IMR-90 (cell line): ENCODE measurements around the gene FOXO6. TPM values are rescaled to one million over a fixed set of nuclear protein-coding genes. Genes with fewer than 3 reads are reported as not detected.

Experiments used
- ATAC-seq: fragments of 200-7000 bp; cut with Tn5 transposase; 2 replicates; pipeline ENCODE4 v1.9.1; 2020; ENCODE audit warnings: low read depth, mild to moderate bottlenecking, moderate library complexity
- BruUV-seq: library from RNA; stranded (reverse); fragments of 400-500 nt; replicated peaks from 2 replicates; lab custom pipeline; 2021; lab: Mats Ljungman, UMichigan
- CTCF ChIA-PET: fragments of 300-600 bp; formaldehyde crosslinking; extraction: SDS; loops from one replicate; lab custom pipeline; 2021; ENCODE audit warnings: antibody characterized with exemption; lab: Yijun Ruan, JAX
- POLR2A ChIA-PET: fragments of 300-600 bp; sonication (Branson Sonifier 250); formaldehyde crosslinking; loops from one replicate; lab custom pipeline; 2022; ENCODE audit warnings: antibody characterized with exemption; ENCODE audit not compliant: unreplicated experiment; lab: Charles Lee
- DNase-seq: peaks from one replicate; pipeline ENCODE4 v3.0.0; 2013
- H2AFZ ChIP-seq: replicated peaks from 2 replicates; pipeline ENCODE3; 2013; ENCODE audit warnings: low read length, mild to moderate bottlenecking; ENCODE audit not compliant: poor library complexity
- H2AK5ac ChIP-seq: 2 replicates; pipeline ENCODE4 v1.6.1; 2013; ENCODE audit warnings: low read depth, low read length, inconsistent platforms
- H2AK9ac ChIP-seq: replicated peaks from 2 replicates; pipeline ENCODE3; 2013; ENCODE audit warnings: mild to moderate bottlenecking, low read depth, low read length, moderate library complexity; ENCODE audit not compliant: poor library complexity
- H2BK120ac ChIP-seq: 2 replicates; pipeline ENCODE4 v1.6.1; 2013; ENCODE audit warnings: low read depth, low read length, inconsistent platforms
- H2BK15ac ChIP-seq: 3 replicates; pipeline ENCODE4 v1.6.1; 2013; ENCODE audit warnings: low read depth, low read length, inconsistent platforms
- H2BK20ac ChIP-seq: 2 replicates; pipeline ENCODE4 v1.6.1; 2013; ENCODE audit warnings: low read depth, mild to moderate bottlenecking, inconsistent platforms, low read length, moderate library complexity
- H2BK5ac ChIP-seq: 2 replicates; pipeline ENCODE4 v1.6.1; 2013; ENCODE audit warnings: mild to moderate bottlenecking, low read depth, low read length, inconsistent platforms; ENCODE audit not compliant: poor library complexity, severe bottlenecking
- H3K14ac ChIP-seq: replicated peaks from 2 replicates; pipeline ENCODE4 v1.6.1; 2013; ENCODE audit warnings: low read depth, low read length, inconsistent platforms
- H3K18ac ChIP-seq: 2 replicates; pipeline ENCODE4 v1.6.1; 2013; ENCODE audit warnings: low read depth, low read length, control low read depth
- H3K23ac ChIP-seq: 2 replicates; pipeline ENCODE4 v1.6.1; 2013; ENCODE audit warnings: low read depth, low read length, inconsistent platforms
- H3K27ac ChIP-seq: 2 replicates; pipeline ENCODE4 v1.5.1; 2013; ENCODE audit warnings: mild to moderate bottlenecking, control low read depth, low read length; ENCODE audit not compliant: insufficient read depth
- H3K27me3 ChIP-seq: 2 replicates; pipeline ENCODE4 v1.6.1; 2013; ENCODE audit warnings: low read length; ENCODE audit not compliant: control insufficient read depth, insufficient read depth
- H3K36me3 ChIP-seq: 2 replicates; pipeline ENCODE4 v1.6.1; 2013; ENCODE audit warnings: low read length, mixed read lengths; ENCODE audit not compliant: control insufficient read depth, insufficient read depth
- H3K4ac ChIP-seq: 2 replicates; pipeline ENCODE4 v1.6.1; 2013; ENCODE audit warnings: low read depth, low read length, inconsistent platforms
- H3K4me1 ChIP-seq: 2 replicates; pipeline ENCODE4 v1.6.1; 2013; ENCODE audit warnings: low read length, mixed read lengths; ENCODE audit not compliant: control insufficient read depth, insufficient read depth
- H3K4me2 ChIP-seq: 2 replicates; pipeline ENCODE4 v1.6.1; 2013; ENCODE audit warnings: low read depth, mild to moderate bottlenecking, control low read depth, low read length, moderate library complexity
- H3K4me3 ChIP-seq: 2 replicates; pipeline ENCODE4 v1.5.1; 2013; ENCODE audit warnings: low read depth, mild to moderate bottlenecking, control low read depth, low read length, moderate library complexity; ENCODE audit not compliant: insufficient read depth
- H3K56ac ChIP-seq: 2 replicates; pipeline ENCODE4 v1.6.1; 2013; ENCODE audit warnings: low read length, inconsistent platforms; ENCODE audit not compliant: insufficient read depth; ENCODE audit errors: extremely low read depth
- H3K79me1 ChIP-seq, 2 experiments: 2 replicates each; pipeline ENCODE4 v1.6.1; 2013; ENCODE audit warnings: low read length in 2 of 2, inconsistent platforms in 1 of 2, low read depth in 1 of 2
- H3K9ac ChIP-seq: 2 replicates; pipeline ENCODE4 v1.6.1; 2013; ENCODE audit warnings: low read depth, low read length, control low read depth
- H3K9me1 ChIP-seq: 2 replicates; pipeline ENCODE4 v1.6.1; 2013; ENCODE audit warnings: low read length, inconsistent platforms; ENCODE audit not compliant: insufficient read depth
- H3K9me3 ChIP-seq: 2 replicates; pipeline ENCODE4 v1.6.1; 2013; ENCODE audit warnings: low read length; ENCODE audit not compliant: control insufficient read depth, insufficient read depth
- H4K20me1 ChIP-seq: 2 replicates; pipeline ENCODE4 v1.6.1; 2013; ENCODE audit warnings: low read length, inconsistent platforms; ENCODE audit not compliant: insufficient read depth
- H4K5ac ChIP-seq: 2 replicates; pipeline ENCODE4 v1.6.1; 2013; ENCODE audit warnings: mild to moderate bottlenecking, low read depth, low read length, control low read depth
- H4K8ac ChIP-seq, 2 experiments: 2 replicates each; pipeline ENCODE4 v1.6.1; 2013; ENCODE audit warnings: low read depth in 2 of 2, low read length in 2 of 2, control low read depth in 1 of 2, inconsistent platforms in 1 of 2
- H4K91ac ChIP-seq: 2 replicates; pipeline ENCODE4 v1.6.1; 2013; ENCODE audit warnings: low read depth, low read length, inconsistent platforms; ENCODE audit not compliant: insufficient read depth
- BHLHE40 ChIP-seq: fragments of 150-350 bp; IDR thresholded peaks from 2 replicates; pipeline ENCODE4 v1.6.1; 2016; ENCODE audit warnings: mild to moderate bottlenecking, low read depth, low read length
- CEBPB ChIP-seq: IDR thresholded peaks from 2 replicates; pipeline ENCODE4 v1.6.1; 2012; ENCODE audit warnings: low read depth, low read length, improper control_type of control experiment
- CHD1 ChIP-seq: IDR thresholded peaks from 2 replicates; pipeline ENCODE4 v1.6.1; 2012; ENCODE audit warnings: low read depth, low read length, improper control_type of control experiment
- FOS ChIP-seq: fragments of 150-350 bp; IDR thresholded peaks from 2 replicates; pipeline ENCODE4 v1.6.1; 2016; ENCODE audit warnings: low read depth, low read length
- MAFK ChIP-seq: IDR thresholded peaks from 2 replicates; pipeline ENCODE4 v1.6.1; 2012; ENCODE audit warnings: low read depth, low read length, improper control_type of control experiment
- MAZ ChIP-seq: IDR thresholded peaks from 2 replicates; pipeline ENCODE4 v1.6.1; 2012; ENCODE audit warnings: low read depth, mild to moderate bottlenecking, low read length, improper control_type of control experiment, moderate library complexity, borderline replicate concordance
- MXI1 ChIP-seq: IDR thresholded peaks from 2 replicates; pipeline ENCODE4 v1.6.1; 2012; ENCODE audit warnings: low read depth, mild to moderate bottlenecking, low read length, moderate library complexity, borderline replicate concordance
- NFE2L2 ChIP-seq: fragments of 150-350 bp; IDR thresholded peaks from 2 replicates; pipeline ENCODE4 v1.6.1; 2016; ENCODE audit warnings: low read depth, mild to moderate bottlenecking, low read length
- POLR2A ChIP-seq: IDR thresholded peaks from 2 replicates; pipeline ENCODE4 v1.6.1; 2012; ENCODE audit warnings: mild to moderate bottlenecking, low read depth, low read length
- RAD21 ChIP-seq: IDR thresholded peaks from 2 replicates; pipeline ENCODE4 v1.6.1; 2012; ENCODE audit warnings: low read length, improper control_type of control experiment
- RCOR1 ChIP-seq: IDR thresholded peaks from 2 replicates; pipeline ENCODE4 v1.6.1; 2012; ENCODE audit warnings: mild to moderate bottlenecking, low read length, improper control_type of control experiment; ENCODE audit not compliant: insufficient replicate concordance
- RFX5 ChIP-seq: IDR thresholded peaks from 2 replicates; pipeline ENCODE4 v1.8.0; 2012; ENCODE audit warnings: low read depth, mild to moderate bottlenecking, low read length, moderate library complexity
- SMC3 ChIP-seq: fragments of 150-350 bp; IDR thresholded peaks from 2 replicates; pipeline ENCODE4 v1.6.1; 2016; ENCODE audit warnings: low read depth, mild to moderate bottlenecking, antibody characterized with exemption, low read length, moderate library complexity
- dilution Hi-C: fragments of 300-500 bp; cut with HindIII; formaldehyde crosslinking; loops from one replicate; pipeline ENCODE4 v1.14.3; 2018; ENCODE audit warnings: low sequenced_read_pairs; ENCODE audit not compliant: unreplicated experiment
- in situ Hi-C: fragments of 300-500 bp; cut with MboI; formaldehyde crosslinking; loops from 3 replicates; pipeline ENCODE4 v1.14.3; 2019; ENCODE audit warnings: low sequenced_read_pairs, inconsistent platforms, mixed read lengths
- intact Hi-C: fragments of 100-400 bp; cut with micrococcal nuclease; formaldehyde crosslinking; loops from 2 replicates; pipeline ENCODE4 v1.10.0; 2022
- polyA plus RNA-seq, 3 experiments: library from polyadenylated mRNA; depleted of rRNA; stranded (reverse); fragments of >200 nt; gene quantifications; 2 replicates each; pipeline ENCODE4 v1.2.3, GENCODE V29; 2012; ENCODE audit warnings: low replicate concordance in 1 of 3
- total RNA-seq: library from RNA; depleted of rRNA; stranded (reverse); fragments of >200 nt; gene quantifications from 2 replicates; pipeline ENCODE4 v1.2.3, GENCODE V29; 2012
- TF ChIP-seq, protein P1 (sequence below): fragments of 150-350 bp; IDR thresholded peaks from 2 replicates; pipeline ENCODE4 v1.6.1; 2016; ENCODE audit warnings: low read depth, mild to moderate bottlenecking, low read length, moderate library complexity, borderline replicate concordance
- TF ChIP-seq, protein P2 (sequence below): conservative IDR thresholded peaks from 2 replicates; pipeline ENCODE4 v1.5.1; 2012; ENCODE audit warnings: mild to moderate bottlenecking, low read depth, low read length, improper control_type of control experiment
- TF ChIP-seq, protein P3 (sequence below): fragments of 150-350 bp; IDR thresholded peaks from 2 replicates; pipeline ENCODE4 v1.6.1; 2017; ENCODE audit warnings: mild to moderate bottlenecking, antibody characterized with exemption, low read length, low read depth

FOXO6 gene
- total and polyA plus RNA-seq, 2 of the 4 experiments (the other 2 are of a cell fraction): not detected

DNA sequence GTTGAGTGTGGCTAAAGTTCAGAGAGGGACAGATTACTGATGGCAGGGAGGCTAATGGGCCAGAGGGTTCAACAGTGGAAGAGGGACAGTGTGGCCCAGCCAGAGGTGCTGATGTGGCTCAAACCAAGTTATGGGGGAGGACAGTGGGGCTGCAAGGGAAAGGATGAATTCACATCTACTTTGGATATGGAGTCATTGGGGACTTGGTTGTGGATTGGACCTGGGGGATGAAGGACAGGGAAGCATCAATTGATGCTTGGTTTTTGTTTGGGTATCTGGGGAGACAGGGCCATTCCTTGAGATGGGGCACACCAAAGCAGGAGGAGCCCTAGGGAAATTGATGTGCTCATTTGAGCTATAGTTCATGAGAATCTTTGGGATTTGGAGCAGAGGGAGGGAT lies 23.3 kb downstream of the FOXO6 start:
- H2AFZ ChIP-seq: no peak overlapping the region
- no peak overlapping the region for H2BK15ac ChIP-seq
- H4K8ac ChIP-seq: no peak overlapping the region
- no peak for TF ChIP-seq RCOR1
- TF ChIP-seq FOS: no peak
- TF ChIP-seq, protein P1, sequence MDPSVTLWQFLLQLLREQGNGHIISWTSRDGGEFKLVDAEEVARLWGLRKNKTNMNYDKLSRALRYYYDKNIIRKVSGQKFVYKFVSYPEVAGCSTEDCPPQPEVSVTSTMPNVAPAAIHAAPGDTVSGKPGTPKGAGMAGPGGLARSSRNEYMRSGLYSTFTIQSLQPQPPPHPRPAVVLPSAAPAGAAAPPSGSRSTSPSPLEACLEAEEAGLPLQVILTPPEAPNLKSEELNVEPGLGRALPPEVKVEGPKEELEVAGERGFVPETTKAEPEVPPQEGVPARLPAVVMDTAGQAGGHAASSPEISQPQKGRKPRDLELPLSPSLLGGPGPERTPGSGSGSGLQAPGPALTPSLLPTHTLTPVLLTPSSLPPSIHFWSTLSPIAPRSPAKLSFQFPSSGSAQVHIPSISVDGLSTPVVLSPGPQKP: no peak
- no peak for TF ChIP-seq MXI1
- no peak for TF ChIP-seq MAFK
- TF ChIP-seq MAZ: no peak
- no peak for TF ChIP-seq CEBPB
- TF ChIP-seq, protein P2, sequence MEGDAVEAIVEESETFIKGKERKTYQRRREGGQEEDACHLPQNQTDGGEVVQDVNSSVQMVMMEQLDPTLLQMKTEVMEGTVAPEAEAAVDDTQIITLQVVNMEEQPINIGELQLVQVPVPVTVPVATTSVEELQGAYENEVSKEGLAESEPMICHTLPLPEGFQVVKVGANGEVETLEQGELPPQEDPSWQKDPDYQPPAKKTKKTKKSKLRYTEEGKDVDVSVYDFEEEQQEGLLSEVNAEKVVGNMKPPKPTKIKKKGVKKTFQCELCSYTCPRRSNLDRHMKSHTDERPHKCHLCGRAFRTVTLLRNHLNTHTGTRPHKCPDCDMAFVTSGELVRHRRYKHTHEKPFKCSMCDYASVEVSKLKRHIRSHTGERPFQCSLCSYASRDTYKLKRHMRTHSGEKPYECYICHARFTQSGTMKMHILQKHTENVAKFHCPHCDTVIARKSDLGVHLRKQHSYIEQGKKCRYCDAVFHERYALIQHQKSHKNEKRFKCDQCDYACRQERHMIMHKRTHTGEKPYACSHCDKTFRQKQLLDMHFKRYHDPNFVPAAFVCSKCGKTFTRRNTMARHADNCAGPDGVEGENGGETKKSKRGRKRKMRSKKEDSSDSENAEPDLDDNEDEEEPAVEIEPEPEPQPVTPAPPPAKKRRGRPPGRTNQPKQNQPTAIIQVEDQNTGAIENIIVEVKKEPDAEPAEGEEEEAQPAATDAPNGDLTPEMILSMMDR: no peak
- no peak for TF ChIP-seq NFE2L2
- TF ChIP-seq, protein P3, sequence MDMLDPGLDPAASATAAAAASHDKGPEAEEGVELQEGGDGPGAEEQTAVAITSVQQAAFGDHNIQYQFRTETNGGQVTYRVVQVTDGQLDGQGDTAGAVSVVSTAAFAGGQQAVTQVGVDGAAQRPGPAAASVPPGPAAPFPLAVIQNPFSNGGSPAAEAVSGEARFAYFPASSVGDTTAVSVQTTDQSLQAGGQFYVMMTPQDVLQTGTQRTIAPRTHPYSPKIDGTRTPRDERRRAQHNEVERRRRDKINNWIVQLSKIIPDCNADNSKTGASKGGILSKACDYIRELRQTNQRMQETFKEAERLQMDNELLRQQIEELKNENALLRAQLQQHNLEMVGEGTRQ: no peak
- no peak for TF ChIP-seq SMC3
- TF ChIP-seq RFX5: no peak
- TF ChIP-seq POLR2A: no peak
- no peak for TF ChIP-seq RAD21
- no peak for TF ChIP-seq CHD1
- no peak for TF ChIP-seq BHLHE40
- peaks cover 2% of the 10 kb centered on the region; the same call in 1 of the 2 replicates for H3K9me3 ChIP-seq
- no peak overlapping the region for H3K27ac ChIP-seq
- no peak overlapping the region for H4K5ac ChIP-seq
- peaks cover 2% of the 10 kb centered on the region; the same call in 1 of the 2 replicates for H3K4me1 ChIP-seq
- no peak overlapping the region for H2BK120ac ChIP-seq
- no peak overlapping the region for H3K14ac ChIP-seq
- no peak for DNase-seq
- intact Hi-C loops: no loop called here
- H3K56ac ChIP-seq: no peak overlapping the region
- CTCF ChIA-PET: no interaction called here
- H4K91ac ChIP-seq: no peak overlapping the region
- no peak overlapping the region for H2AK9ac ChIP-seq
- POLR2A ChIA-PET: no interaction called here
- H2BK20ac ChIP-seq: no peak overlapping the region
- no peak overlapping the region for H2BK5ac ChIP-seq
- BruUV-seq: no TSS peak
- H2AK5ac ChIP-seq: no peak overlapping the region
- no peak overlapping the region for H3K4me3 ChIP-seq
- peaks cover 88% of the 10 kb centered on the region for H3K27me3 ChIP-seq
- H3K4me2 ChIP-seq: no peak overlapping the region
- H3K9ac ChIP-seq: no peak overlapping the region
- H3K36me3 ChIP-seq: no peaks in the 10 kb centered on the region
- H3K4ac ChIP-seq: no peak overlapping the region
- no peaks in the 10 kb centered on the region for H3K9me1 ChIP-seq
- ATAC-seq: no peak
- no peak overlapping the region for H3K23ac ChIP-seq
- H3K79me1 ChIP-seq: no peaks in the 10 kb centered on the region
- in situ Hi-C loops: no loop called here
- H3K18ac ChIP-seq: no peak overlapping the region
- H4K20me1 ChIP-seq: no peaks in the 10 kb centered on the region; the same call in 1 of the 2 replicates
- dilution Hi-C loops: no loop called here
